Colonic mucosa (tissue), 4 donors: ENCODE measurements around the gene DNM1. TPM values are rescaled to one million over a fixed set of nuclear protein-coding genes. Genes with fewer than 3 reads are reported as not detected.

Source experiments
- DNase-seq: peaks from one replicate; pipeline ENCODE4 v3.0.0-alpha.2; 2020
- H3K27ac ChIP-seq: fragments of 200-600 bp; one replicate; pipeline ENCODE4 v1.8.0; 2021
- H3K27me3 ChIP-seq: fragments of 200-600 bp; one replicate; pipeline ENCODE4 v1.8.0; 2021
- H3K36me3 ChIP-seq: fragments of 200-600 bp; one replicate; pipeline ENCODE4 v1.8.0; 2021
- H3K4me1 ChIP-seq: fragments of 200-600 bp; one replicate; pipeline ENCODE4 v1.8.0; 2021; ENCODE audit warnings: mild to moderate bottlenecking
- H3K4me3 ChIP-seq: fragments of 200-600 bp; one replicate; pipeline ENCODE4 v1.8.0; 2021
- H3K9ac ChIP-seq, 2 donors: one replicate each; pipeline ENCODE4 v1.7.0; 2013; ENCODE audit warnings: control low read depth in 2 of 2, low read depth in 2 of 2, low read length in 2 of 2
- H3K9me3 ChIP-seq: fragments of 200-600 bp; one replicate; pipeline ENCODE4 v1.8.0; 2021
- intact Hi-C: fragments of 100-400 bp; cut with DNase I; formaldehyde crosslinking; loops from one replicate; pipeline ENCODE4 v1.14.1; 2022
- total RNA-seq, 2 donors: library from RNA; stranded (reverse); fragmentation: NEBNext Ultra II Directional in 1 of 2; extraction: Animal tissue kit (Norgen Biotek cat#: 25700) in 1 of 2; gene quantifications; one replicate each; pipeline ENCODE4 v1.2.1, GENCODE V29; 2021
- TF ChIP-seq, protein P1 (sequence below): fragments of 200-600 bp; IDR thresholded peaks from one replicate; pipeline ENCODE4 v1.8.0; 2022; ENCODE audit warnings: antibody characterized with exemption, mild to moderate bottlenecking
- donor health status: healthy.
- donor health status: DM: no; HTN: no; CAD: no.
- donor health status: DM: no; HTN: no; CAD: no.

The DNM1 gene
- total RNA-seq, 2 donors from 2014 or later = 2.5 to 6.8 TPM

DNA sequence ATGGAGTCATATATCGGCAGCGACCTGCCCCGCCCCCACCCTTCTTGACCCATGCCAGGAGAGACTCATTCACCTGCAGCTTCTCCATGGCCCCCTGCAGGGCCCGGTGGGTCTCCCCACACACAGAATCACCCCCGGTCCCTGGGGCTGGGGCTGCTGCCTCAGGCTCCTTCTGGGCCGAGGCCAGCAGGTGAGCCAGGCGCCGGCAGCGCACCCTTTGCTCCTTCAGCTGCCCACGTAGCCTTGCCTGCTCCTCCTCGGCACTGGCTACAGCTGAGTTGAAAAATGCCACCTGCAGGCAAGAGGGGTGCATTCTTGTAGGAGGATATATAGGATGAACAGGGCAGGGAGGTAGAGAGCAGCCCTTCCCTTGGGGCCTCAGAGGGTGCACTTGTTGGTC is 54.7 kb downstream of the DNM1 start:
- Histone ChIP-seq H3K4me3 (no peak overlapping the region), H3K4me1 (no peaks in the 10 kb centered on the region), H3K9ac (no peak overlapping the region), H3K27me3 (no peaks in the 10 kb centered on the region), H3K27ac (no peak overlapping the region), H3K36me3 (peaks cover 28% of the 10 kb centered on the region), H3K9me3 (no peaks in the 10 kb centered on the region)
- intact Hi-C loops = no loop called here
- TF ChIP-seq, protein P1, sequence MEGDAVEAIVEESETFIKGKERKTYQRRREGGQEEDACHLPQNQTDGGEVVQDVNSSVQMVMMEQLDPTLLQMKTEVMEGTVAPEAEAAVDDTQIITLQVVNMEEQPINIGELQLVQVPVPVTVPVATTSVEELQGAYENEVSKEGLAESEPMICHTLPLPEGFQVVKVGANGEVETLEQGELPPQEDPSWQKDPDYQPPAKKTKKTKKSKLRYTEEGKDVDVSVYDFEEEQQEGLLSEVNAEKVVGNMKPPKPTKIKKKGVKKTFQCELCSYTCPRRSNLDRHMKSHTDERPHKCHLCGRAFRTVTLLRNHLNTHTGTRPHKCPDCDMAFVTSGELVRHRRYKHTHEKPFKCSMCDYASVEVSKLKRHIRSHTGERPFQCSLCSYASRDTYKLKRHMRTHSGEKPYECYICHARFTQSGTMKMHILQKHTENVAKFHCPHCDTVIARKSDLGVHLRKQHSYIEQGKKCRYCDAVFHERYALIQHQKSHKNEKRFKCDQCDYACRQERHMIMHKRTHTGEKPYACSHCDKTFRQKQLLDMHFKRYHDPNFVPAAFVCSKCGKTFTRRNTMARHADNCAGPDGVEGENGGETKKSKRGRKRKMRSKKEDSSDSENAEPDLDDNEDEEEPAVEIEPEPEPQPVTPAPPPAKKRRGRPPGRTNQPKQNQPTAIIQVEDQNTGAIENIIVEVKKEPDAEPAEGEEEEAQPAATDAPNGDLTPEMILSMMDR = no peak
- DNase-seq = no peak

DNA sequence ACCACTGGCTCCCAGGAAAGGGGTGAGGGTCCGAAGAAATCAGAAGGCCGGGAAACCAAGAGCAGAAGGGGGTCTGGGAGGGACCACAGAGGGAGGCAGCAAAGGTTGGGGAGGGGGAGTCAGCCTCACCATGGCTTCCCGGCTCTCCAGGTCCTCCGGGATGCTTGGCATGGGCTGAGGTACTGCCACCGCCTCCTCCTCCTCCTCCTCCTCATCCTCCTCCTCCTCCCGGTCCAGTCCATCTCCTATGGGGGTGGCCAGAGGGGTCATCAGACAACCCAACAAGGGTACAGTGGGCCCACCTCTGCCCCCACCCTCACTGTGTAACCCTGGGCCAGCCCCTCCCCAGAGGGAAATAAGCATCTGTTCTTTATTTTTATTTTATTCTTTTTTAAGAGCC is 55.1 kb downstream of the DNM1 start:
- TF ChIP-seq, protein P1 = no peak
- H3K4me3 ChIP-seq = no peak overlapping the region
- no peaks in the 10 kb centered on the region for H3K4me1 ChIP-seq
- no peak overlapping the region for H3K27ac ChIP-seq
- no peak overlapping the region for H3K9ac ChIP-seq
- H3K36me3 ChIP-seq = peaks cover 28% of the 10 kb centered on the region
- no peak for DNase-seq
- intact Hi-C loops = no loop called here
- H3K9me3 ChIP-seq = no peaks in the 10 kb centered on the region
- H3K27me3 ChIP-seq = no peaks in the 10 kb centered on the region

DNA sequence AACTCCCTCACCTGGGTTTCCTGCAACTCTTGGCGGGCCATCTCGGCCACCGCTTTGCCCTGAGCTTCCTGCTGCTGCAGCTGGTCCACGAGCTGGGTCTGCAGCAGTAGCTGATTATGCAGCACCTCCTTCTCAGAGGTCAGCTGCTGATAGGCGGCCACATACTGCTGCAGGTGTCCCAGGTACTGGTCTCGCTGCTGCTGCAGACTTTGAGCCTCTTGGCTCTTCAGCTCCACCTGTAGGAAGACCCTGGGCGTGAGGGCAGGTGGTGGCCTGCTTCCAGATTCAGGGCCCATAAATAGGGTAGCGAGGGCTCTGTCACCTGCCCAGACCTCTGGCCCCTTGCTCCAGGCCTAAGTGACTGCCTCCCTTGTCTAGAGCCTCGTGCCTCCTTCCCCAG is 56.0 kb downstream of the DNM1 start:
- DNase-seq = no peak
- Histone ChIP-seq H3K9me3 (no peaks in the 10 kb centered on the region), H3K27ac (no peak overlapping the region), H3K9ac (no peak overlapping the region), H3K4me3 (no peak overlapping the region), H3K27me3 (no peaks in the 10 kb centered on the region), H3K4me1 (no peaks in the 10 kb centered on the region), H3K36me3 (peaks cover 28% of the 10 kb centered on the region)
- TF ChIP-seq, protein P1 = no peak
- intact Hi-C loops = no loop called here

DNA sequence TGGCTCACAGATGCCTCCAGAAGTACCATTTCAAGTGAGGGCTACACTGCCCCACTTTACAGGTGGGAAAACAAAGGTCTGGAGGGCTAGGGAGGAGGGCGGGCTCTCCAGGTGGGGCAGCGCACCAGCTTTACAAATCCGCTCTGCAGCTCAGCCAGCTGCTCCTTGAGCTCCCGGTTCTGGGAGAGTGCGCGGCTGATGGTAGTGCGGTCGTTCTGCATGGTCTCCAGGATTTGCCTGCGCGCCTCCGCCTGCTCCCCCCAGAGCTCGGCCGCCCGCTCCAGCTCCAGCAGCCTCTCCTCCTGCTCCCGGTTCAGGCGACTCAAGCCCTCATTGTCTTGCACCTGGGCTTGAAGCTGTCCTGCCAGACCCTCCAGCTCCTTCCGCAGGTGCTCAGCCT is 57.2 kb downstream of the DNM1 start:
- Histone ChIP-seq H3K27me3 (no peaks in the 10 kb centered on the region), H3K9ac (no peak overlapping the region)

DNA sequence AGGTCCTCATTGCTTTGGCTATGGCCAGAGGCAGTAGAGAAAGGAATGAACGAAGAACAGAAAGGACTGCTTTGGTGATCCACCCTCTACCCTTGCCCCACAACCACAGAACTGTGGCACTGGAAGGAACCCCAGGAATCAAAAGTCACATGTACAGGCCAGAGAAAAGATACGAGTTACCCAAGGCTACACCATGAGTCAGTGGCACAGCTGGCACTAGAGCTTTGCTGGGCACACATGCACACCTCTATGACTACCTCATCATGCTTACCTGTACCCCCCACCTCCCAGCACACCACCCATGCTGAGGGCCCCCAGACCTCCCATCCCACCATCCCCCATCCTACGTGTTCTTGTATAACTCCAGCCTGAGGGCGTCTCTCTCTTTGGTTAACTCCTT is 59.5 kb downstream of the DNM1 start:
- no peak for DNase-seq
- Histone ChIP-seq H3K4me3 (no peak overlapping the region), H3K9me3 (no peaks in the 10 kb centered on the region), H3K4me1 (no peaks in the 10 kb centered on the region), H3K9ac (no peak overlapping the region), H3K27me3 (no peaks in the 10 kb centered on the region), H3K27ac (no peak overlapping the region), H3K36me3 (peaks cover 18% of the 10 kb centered on the region)
- intact Hi-C loops = no loop called here
- TF ChIP-seq, protein P1 = no peak

More for the DNA sequence above, 57.2 kb downstream of the DNM1 start:
- Histone ChIP-seq H3K27ac (no peak overlapping the region), H3K4me1 (no peaks in the 10 kb centered on the region), H3K9me3 (no peaks in the 10 kb centered on the region), H3K4me3 (no peak overlapping the region), H3K36me3 (peaks cover 28% of the 10 kb centered on the region)
- intact Hi-C loops = no loop called here
- TF ChIP-seq, protein P1 = no peak
- DNase-seq = no peak

DNA sequence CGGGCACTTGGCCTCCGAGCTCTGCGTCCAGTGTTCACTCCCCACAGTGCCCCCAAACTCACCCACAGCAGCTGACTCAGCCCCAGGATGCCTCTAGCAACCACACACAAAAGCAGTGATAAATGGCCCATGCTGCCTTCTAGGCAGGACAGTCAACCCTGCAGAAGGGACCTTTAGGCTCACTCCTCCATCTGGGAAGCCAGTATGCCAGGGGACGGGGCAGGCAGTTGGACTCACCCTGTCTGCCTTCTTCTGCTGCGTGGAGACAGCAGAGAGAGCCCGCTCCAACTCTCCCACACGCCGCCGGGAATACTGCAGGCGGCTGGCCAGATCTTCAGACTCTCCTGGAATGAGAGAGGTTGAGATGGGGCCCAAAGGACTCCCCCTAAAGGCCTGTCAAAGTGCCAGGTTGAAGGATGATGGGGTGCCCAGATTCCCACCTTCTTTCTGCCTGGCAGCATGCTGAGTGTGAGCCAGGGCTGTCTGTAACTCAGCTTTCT is 62.2 kb downstream of the DNM1 start:
- intact Hi-C loops = no loop called here
- peaks cover 12% of the 10 kb centered on the region for H3K36me3 ChIP-seq
- TF ChIP-seq, protein P1 = no peak

More for the DNA sequence above, 62.2 kb downstream of the DNM1 start:
- Histone ChIP-seq H3K4me1 (no peaks in the 10 kb centered on the region), H3K9me3 (no peaks in the 10 kb centered on the region), H3K27me3 (no peaks in the 10 kb centered on the region), H3K4me3 (no peak overlapping the region), H3K27ac (no peak overlapping the region), H3K9ac (no peak overlapping the region)
- DNase-seq = no peak
